GM10266 (cell line): ENCODE results near the gene ARID5B.

Experiments
- DNase-seq: peaks from one replicate; pipeline ENCODE4 v3.0.0; 2012; ENCODE audit errors: extremely low spot score
- CTCF ChIP-seq: IDR thresholded peaks from 2 replicates; pipeline ENCODE4 v1.5.1; 2012; ENCODE audit warnings: mild to moderate bottlenecking, low read depth; ENCODE audit not compliant: control insufficient read depth, insufficient read depth; ENCODE audit errors: missing control alignments

The ARID5B gene

DNA sequence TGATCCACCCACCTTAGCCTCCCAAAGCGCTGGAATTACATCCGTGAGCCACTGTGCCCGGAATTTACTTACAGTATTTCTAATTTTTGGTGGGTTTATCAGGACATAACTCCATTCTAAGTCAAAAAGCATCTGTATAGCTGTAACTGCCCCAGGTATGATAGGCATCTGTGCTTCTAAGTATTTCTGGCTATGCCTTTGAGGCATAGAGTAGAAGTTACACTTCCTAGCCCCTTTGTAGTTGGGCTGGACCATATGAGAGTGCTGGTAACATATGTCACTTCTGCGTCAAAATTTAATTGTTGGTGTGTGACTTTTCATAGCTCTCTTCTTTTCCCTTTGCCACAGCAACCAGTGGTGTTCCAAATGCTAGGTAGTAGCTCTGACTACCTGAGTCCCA is 213.8 kb downstream of the ARID5B start:
- DNase-seq: no peak
- TF ChIP-seq CTCF: no peak

DNA sequence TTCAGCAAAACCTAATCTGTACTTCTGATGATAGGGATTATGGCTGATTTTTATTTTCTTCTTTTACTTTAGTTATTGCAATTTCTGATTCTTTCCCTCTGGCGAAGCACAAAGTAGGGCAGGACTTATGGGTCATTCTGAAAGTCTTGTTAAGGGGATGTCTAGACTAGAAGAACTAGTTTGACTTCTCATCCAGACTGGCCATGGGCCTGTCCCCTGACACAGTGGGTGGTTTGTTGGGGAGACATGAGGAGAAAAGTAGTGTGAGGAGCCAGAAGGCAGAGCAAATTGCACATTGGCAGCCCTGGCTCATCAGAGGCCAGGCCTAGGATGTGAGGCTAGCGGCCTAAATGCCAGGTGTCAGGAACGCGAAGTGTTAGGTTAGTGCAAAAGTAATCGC is 214.3 kb downstream of the ARID5B start:
- no peak for DNase-seq
- no peak for TF ChIP-seq CTCF

DNA sequence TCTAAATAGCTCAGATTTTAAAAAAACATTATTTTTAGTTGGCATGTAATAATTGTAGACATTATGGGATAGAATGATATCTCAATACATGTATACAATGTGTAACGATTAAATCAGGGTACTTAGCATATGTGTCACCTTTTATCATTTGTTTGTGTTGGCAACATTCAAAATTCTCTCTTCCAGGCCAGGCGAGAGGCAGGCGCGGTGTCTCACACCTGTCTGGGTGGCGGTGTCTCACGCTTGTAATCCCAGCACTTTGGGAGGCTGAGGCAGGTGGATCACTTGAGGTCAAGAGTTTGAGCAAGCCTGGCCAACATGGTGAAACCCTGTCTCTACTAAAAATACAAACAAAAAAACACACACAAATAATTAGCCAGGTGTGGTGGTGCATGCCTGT is 215.4 kb downstream of the ARID5B start:
- TF ChIP-seq CTCF: no peak
- no peak for DNase-seq

GRCh38 chr10:62121187-62121530 is 219.7 kb downstream of the ARID5B start:
- no peak for DNase-seq
- TF ChIP-seq CTCF: no peak

- DNase-seq: no peak
- no peak for TF ChIP-seq CTCF
These were observed 226.5 kb downstream of the ARID5B start for GRCh38 chr10:62127975-62128374.

DNA sequence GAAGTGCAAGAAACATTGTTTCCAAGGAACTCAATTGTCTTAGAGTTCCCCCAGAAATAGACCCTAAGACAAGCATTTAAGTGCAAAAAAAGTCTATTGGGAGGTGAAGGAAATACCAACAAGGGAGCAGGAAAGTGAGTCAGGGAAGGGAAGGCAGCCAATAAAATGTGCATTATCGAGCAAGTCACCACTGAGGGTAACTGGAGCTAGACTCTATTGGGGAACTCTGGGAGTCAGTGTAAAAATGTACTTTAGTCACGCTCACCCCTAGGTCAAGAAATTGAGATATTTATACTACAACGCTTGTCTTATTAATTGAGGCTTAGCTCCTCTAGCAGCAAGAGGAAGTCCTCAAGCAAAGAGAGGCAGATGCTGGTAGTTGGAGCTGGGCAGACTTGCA is 229.4 kb downstream of the ARID5B start:
- no peak for DNase-seq
- no peak for TF ChIP-seq CTCF

DNA sequence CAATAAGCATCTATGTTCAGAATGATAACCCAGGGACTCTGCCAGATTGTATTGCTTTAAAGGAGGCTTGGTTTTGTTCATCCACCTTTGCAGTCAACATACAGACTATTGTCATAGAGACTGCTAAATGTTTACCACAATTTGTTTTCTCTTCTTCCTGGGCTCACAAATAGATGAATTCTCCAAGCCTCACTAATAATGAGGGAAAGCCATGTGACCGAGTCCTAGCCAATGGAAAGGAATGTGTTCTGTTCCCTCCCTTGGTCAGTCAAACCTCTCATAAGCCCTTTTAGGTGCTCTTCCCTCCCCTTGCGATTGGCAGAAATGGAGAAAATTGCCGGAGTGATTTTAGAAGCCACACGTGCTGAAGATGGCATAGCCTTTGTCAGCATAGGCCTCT is 230.2 kb downstream of the ARID5B start:
- TF ChIP-seq CTCF: no peak
- DNase-seq: no peak
